HG03460 (cell line): ENCODE data around the gene MPHOSPH6.
"Not testable (repeated sequence)": the region's sequence is repeated elsewhere in the genome, so short reads cannot be mapped to it uniquely, and the experiment has no call there.

Source experiments
- ATAC-seq: cut with Tn5 transposase; IDR thresholded peaks from one replicate; pipeline ENCODE4 v1.9.1; 2021; ENCODE audit not compliant: unreplicated experiment

The MPHOSPH6 gene

DNA sequence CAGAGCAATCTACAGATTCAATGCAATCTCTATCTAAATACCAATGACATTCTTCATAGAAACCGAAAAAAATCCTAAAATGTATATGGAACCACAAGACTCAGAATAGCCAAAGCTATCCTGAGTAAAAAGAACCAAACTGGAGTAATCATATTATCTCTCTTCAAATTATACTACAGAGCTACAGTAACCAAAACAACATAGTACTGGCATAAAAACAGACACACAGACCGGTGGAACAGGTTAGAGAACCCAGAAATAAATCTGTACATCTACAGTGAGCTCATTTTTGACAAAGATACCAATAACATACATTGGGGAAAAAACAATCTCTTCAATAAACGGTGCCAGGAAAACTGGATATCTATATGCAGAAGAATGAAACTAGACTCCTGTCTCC is 45.4 kb downstream of the MPHOSPH6 start:
- no peak for ATAC-seq

DNA sequence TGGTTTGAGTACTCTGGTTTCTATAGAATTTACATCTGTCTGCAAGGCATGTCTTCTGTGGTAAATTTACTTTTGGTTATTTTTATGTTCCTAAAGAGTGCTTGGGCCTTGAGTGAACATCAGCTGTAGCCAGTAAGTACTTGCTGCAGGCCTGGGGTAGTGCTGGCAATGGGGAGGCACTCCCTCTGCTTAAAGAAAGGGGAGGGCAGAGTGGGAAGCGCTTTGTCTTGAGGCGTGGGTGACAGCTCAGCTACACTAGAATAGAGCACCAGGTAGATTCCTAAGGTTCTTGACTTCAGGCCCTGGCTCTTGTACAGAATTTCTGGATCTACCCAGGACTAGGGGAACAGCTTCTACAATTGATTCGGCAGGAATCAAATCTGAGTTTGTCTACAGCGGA is 50.6 kb downstream of the MPHOSPH6 start:
- ATAC-seq = no peak

DNA sequence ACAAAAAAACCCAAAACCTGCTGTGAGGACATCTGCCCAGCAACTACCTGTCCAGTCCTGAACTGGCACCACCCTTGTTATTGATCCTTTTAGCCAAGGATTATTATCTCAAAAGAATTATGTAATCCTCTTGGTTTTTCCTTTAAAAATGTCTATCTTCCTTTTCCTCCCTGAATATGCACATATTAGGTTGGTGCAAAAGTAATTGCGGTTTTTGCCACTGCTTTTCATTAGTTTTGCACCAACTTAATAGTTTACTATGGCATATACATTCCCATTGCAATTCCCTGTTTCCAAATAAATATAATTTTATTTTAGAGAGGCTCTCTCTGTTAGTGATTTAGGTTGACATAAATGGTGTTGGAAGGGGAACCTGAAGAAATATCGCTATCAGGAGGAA is 51.3 kb downstream of the MPHOSPH6 start:
- no peak for ATAC-seq

DNA sequence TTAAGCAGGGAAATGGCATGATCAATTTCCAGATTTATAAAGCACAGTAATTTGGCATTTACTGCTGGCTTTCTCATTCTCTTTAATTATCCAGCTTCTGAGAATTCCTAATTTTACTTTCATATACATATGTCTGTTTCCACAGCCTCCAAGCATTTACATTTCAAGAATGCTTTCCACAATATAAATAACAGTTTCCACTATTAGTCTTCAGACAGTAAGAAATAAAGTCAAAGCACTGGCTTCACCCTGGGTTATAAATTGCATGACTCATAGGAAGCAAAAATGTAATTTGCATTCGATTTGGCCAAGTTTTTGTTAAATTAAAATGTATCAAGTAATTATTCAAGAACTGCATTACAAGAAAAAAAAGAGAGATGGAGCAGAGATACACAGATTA is 53.5 kb downstream of the MPHOSPH6 start:
- ATAC-seq = no peak

DNA sequence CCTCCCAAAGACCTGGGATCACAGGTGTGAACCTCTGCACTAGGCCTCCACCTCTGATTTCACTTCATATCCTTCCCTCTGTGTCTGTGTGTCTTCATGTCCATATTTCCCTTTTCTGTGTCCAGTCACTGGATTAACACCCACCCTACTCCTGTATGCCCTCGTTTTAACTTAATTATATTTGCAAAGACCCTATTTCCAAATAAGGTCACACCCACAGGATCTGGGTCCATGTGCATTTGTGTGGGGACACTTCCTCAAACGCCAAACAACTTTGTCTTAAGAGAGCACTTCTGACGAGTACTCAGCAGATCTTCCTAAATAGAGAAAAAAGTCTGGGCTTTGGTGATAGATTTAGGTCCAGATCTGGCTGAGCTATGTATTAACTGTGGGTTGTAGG is 56.3 kb downstream of the MPHOSPH6 start:
- ATAC-seq = no peak

DNA sequence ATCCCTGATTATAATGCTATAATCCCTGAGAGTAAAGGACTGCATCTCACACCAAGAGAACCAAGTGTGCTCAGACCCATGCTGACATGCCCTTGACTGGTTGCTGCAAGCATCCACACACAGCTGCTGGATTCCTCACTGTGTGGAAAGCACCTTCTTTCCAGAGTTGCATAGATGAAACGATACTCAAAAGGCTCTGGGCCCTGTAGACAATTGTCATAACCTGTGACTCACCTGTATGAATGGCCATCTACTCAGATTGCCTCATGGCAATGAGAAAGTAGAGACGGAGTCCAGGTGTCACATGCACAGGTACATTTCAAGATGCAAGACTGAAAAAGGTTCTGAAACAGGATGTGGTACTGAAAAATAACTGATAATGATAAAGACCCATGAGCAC is 58.1 kb downstream of the MPHOSPH6 start:
- no peak for ATAC-seq

DNA sequence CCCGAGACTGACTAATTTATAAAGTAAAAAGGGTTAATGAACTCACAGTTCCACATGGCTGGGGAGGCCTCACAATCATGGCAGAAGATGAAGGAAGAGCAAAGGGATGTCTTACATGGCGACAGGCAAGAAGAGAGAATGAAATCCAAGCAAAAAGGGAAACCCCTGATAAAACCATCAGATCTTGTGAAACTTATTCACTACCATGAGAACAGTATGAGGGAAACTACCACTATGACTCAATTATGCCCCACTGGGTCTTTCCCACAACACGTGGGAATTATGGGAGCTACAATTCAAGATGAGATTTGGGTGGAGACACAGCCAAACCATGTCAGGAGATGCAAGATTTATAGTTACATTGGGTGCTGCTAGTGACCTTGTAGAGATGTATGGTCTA is 60.8 kb downstream of the MPHOSPH6 start:
- not testable (repeated sequence) for ATAC-seq

DNA sequence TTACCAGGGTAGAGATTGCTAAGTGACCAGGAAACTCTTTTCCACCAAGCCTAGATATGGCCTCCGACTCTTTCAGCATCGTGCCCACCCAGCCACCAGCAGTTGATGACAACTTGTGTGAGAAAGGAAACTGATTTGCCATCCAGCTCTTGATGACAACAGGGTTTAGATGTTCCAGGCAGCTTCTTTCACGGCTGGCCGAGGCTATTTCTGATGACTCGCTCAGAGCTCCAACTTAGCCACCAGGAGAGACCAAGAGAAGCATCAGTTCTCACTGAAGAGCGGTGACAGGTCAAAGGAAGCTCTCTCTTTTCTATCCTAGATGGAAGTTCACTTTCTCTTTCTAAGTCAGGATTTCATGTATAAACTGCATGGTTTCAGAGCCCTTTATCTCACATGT is 61.2 kb downstream of the MPHOSPH6 start:
- no peak for ATAC-seq

DNA sequence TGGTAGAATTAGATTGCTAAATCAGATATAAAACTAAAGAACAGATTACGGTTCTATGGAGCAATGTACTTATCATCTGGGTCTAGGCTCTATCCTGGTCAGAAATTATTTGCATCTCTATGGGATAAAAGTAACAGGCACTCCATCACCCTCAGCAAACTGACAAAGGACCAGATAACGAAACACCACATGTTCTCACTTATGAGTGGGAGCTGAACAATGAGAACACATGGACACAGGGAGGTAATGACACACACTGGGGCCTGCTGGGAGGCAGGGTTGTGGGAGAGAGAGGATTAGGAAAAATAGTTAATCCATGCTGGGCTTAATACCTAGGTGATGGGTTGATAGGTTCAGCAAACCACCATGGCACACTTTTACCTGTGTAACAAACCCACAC is 61.9 kb downstream of the MPHOSPH6 start:
- ATAC-seq = no peak

DNA sequence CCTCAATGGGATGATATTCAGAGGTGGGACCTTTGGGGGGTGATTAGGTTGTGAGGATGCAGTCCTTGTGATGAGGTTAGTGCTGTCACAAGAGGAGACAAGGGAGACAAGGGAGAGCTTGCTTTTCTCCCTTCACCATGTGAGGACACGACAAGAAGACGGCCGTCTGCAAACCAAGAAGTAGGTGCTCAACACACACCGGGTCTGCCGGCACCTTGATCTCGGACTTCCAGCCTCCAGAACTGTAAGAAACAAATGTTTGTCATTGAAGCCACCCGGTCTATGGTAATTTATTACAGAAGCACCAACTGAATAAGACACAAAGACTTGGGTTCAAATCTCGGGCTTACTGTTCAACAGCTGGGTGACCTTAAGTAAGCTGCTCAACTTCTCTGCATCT is 64.9 kb downstream of the MPHOSPH6 start:
- no peak for ATAC-seq
